Small intestine (tissue), 7 donors: ENCODE measurements around the gene FUT1. TPM values are rescaled to one million over a fixed set of nuclear protein-coding genes. Genes with fewer than 3 reads are reported as not detected.
A peak's percentile ranks its signal among the peaks of the same experiment; 100 is the strongest.
"Not testable (repeated sequence)": the region's sequence is repeated elsewhere in the genome, so short reads cannot be mapped to it uniquely, and the experiment has no call there.

Experiments
- DNase-seq, 2 donors: peaks; one replicate each; pipeline versions ENCODE4 v3.0.0 to v3.0.0-alpha.2; 2013
- FAIRE-seq: peaks from 2 replicates; lab custom pipeline; 2012; peaks lifted over from hg19 to GRCh38; lab: Jason Lieb, UNC
- H3K27ac ChIP-seq, 3 donors: one replicate each; pipeline ENCODE4 v1.5.1; 2013; ENCODE audit warnings: low read length in 2 of 3, mild to moderate bottlenecking in 2 of 3, control low read depth in 1 of 3, inconsistent platforms in 1 of 3, low read depth in 1 of 3, moderate library complexity in 1 of 3
- H3K27me3 ChIP-seq, 3 donors: one replicate each; pipeline ENCODE4 v1.6.1; 2013; ENCODE audit warnings: low read length in 3 of 3, inconsistent platforms in 1 of 3; ENCODE audit not compliant: control insufficient read depth in 3 of 3, insufficient read depth in 3 of 3
- H3K36me3 ChIP-seq, 3 donors: one replicate each; pipeline ENCODE4 v1.6.1; 2013; ENCODE audit warnings: low read length in 3 of 3, inconsistent platforms in 1 of 3, low read depth in 1 of 3, mild to moderate bottlenecking in 1 of 3, moderate library complexity in 1 of 3; ENCODE audit not compliant: control insufficient read depth in 3 of 3, insufficient read depth in 2 of 3
- H3K4me1 ChIP-seq, 3 donors: one replicate each; pipeline ENCODE4 v1.6.1; 2013; ENCODE audit warnings: low read length in 2 of 3, inconsistent platforms in 1 of 3, low read depth in 1 of 3, mild to moderate bottlenecking in 1 of 3, moderate library complexity in 1 of 3; ENCODE audit not compliant: control insufficient read depth in 3 of 3, insufficient read depth in 2 of 3
- H3K4me3 ChIP-seq, 3 donors: one replicate each; pipeline ENCODE4 v1.5.1; 2013; ENCODE audit warnings: low read length in 3 of 3, control low read depth in 1 of 3, inconsistent platforms in 1 of 3, low read depth in 1 of 3, mild to moderate bottlenecking in 1 of 3, moderate library complexity in 1 of 3
- H3K9me3 ChIP-seq, 2 donors: one replicate each; pipeline ENCODE4 v1.6.1; 2013; ENCODE audit warnings: low read depth in 1 of 2, low read length in 1 of 2; ENCODE audit not compliant: control insufficient read depth in 2 of 2, insufficient read depth in 1 of 2
- WGBS, 3 donors: extraction: QIAGEN DNeasy Blood & Tissue Kit; methylation state at CpG; one replicate each; pipeline ENCODE4 v1.1.7; 2013; 5-methylcytosine and 5-hydroxymethylcytosine counted together
- polyA plus RNA-seq, 4 donors: library from polyadenylated mRNA; stranded (reverse) in 3 of 4; unstranded in 1 of 4; fragments of 200-250 nt in 3 of 4; fragments of 120-200 nt in 1 of 4; gene quantifications; one replicate each; pipeline versions ENCODE4 v1.2.1 to v1.2.3, GENCODE V29; 2013
- donor health status: healthy with polysubstance abuse.
- donor health status: control.
- donor health status: control.
- donor health status: Bipolar disorder and iron deficiency.
- donor health status: healthy.

FUT1 gene
- polyA plus RNA-seq, 4 donors, result 0.22 to 7.8 (median 1.1) TPM

DNA sequence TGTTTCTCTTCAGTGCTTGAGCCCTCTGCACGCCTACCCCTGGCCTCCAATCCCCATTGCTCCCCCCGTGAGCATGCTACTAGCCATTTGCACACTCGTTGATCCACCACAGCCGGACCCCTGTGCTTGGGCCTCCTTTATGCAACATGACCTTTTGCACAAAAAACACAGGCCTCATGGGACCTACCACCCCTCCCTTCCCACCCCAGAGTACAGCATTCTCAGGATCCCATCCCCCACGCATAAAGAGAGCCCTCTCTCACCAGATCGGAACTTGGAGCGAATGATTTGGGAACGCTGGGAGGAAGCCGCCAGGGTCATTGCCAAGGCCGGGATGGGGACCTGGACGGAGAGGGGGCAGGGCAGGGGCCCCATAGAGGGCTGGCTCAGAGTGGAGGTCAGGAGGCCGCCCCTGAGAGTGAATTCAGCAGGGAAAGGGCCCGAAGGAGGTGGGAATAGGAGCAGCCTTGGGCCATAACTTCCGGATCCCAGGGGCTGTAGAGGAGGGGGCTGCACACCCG, 33.7 kb downstream of the FUT1 start:
- peaks cover 0 to 48% (median 8%) of the 10 kb centered on the region in 3 donors for H3K4me1 ChIP-seq
- DNase-seq (no peak), FAIRE-seq (no peak)
- no peaks in the 10 kb centered on the region for H3K27me3 ChIP-seq
- H3K27ac ChIP-seq, result peak overlapping the region in 1 of 3 donors; percentile 86
- 63 to 81% (median 76%) methylated on average over 15 of the region's 15 CpGs for WGBS, 3 donors
- H3K36me3 ChIP-seq, result peaks cover 0 to 7% (median 0%) of the 10 kb centered on the region in 3 donors
- H3K9me3 ChIP-seq, result no peaks in the 10 kb centered on the region
- peak overlapping the region in 1 of 3 donors; percentile 56 for H3K4me3 ChIP-seq

DNA sequence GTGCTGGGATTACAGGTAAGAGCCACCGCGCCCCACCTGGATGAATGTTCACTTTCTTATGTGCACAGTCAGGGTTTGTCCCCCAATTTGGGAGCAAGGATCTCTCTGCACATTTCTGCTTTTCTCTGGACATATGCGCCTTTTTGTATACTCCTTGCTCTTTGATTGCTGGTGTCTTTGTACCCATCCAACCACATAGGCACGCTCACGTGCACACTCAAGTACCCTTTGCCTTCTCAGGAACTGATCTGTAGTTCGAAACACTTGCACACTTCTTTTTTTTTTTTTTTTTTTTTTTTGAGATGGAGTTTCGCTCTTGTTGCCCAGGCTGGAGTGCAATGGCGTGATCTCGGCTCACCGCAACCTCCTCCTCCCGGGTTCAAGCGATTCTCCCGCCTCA, 34.3 kb downstream of the FUT1 start:
- not testable (repeated sequence) for H3K4me3 ChIP-seq, FAIRE-seq, H3K27ac ChIP-seq, H3K36me3 ChIP-seq, H3K9me3 ChIP-seq, H3K27me3 ChIP-seq, DNase-seq
- H3K4me1 ChIP-seq, result peaks cover 0 to 55% (median 12%) of the 10 kb centered on the region in 3 donors
- WGBS, 3 donors, result 90 to 95% (median 93%) methylated on average over 12 to 13 of the region's 13 CpGs

DNA sequence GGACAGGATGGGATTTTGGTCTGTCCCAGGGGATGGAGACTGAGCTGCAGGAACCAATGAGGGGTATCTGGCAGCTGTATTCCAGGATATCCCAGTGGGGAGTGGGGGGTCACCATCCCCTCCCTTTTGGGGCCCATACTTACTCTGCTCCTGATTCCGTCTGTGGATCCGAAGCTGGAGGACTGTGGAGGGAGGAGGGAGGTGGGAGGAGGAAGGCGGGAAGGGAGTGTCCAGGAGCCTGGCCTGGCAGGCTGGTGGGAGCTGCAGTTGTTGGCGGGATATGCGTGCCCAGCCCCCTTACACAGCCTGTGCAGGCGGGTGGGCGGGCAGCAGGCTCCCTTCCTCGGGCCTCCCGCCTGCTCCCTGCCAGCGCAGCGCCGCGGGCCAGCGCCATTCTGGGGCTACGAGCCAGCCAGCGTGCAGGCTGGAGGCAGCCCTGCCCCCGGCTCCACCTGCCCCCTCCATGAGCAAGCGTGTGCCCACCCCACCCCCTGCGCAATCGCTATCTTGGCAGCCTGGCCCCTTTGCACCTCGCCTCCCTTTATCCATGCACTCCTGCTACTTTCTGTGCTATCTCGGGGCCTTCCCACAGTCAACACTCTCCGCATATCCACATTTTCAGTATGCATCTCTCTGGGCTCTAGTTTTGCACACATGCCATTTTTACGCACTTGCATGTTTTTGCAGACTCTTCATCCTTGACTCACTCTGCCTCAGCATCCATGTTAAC, 35.7 kb downstream of the FUT1 start:
- 11 to 24% (median 19%) methylated on average over 12 to 24 of the region's 24 CpGs for WGBS, 3 donors
- FAIRE-seq (no peak), DNase-seq (peak; percentile 37 to 69)
- peak overlapping the region in 2 of 3 donors; percentile 33 to 97 for H3K27ac ChIP-seq
- no peaks in the 10 kb centered on the region for H3K27me3 ChIP-seq
- H3K4me1 ChIP-seq, result peaks cover 0 to 61% (median 16%) of the 10 kb centered on the region in 3 donors
- H3K9me3 ChIP-seq, result no peaks in the 10 kb centered on the region
- H3K36me3 ChIP-seq, result peaks cover 0 to 10% (median 0%) of the 10 kb centered on the region in 3 donors
- H3K4me3 ChIP-seq, result peak overlapping the region in 1 of 3 donors; percentile 27

- Histone ChIP-seq H3K4me1 (peaks cover 0 to 61% (median 16%) of the 10 kb centered on the region in 3 donors), H3K27me3 (no peaks in the 10 kb centered on the region), H3K27ac (peak overlapping the region; percentile 81 to 97 (median 86)), H3K4me3 (peak overlapping the region in 2 of 3 donors; percentile 72 to 89), H3K9me3 (peaks cover 0 to 5% of the 10 kb centered on the region in 2 donors), H3K36me3 (peaks cover 0 to 14% (median 0%) of the 10 kb centered on the region in 3 donors)
- FAIRE-seq, result no peak
- peak; percentile 53 to 70 for DNase-seq
- WGBS, 3 donors, result 13 to 41% (median 35%) methylated on average over 17 to 19 of the region's 19 CpGs
Measured at GRCh38 chr19:48715681-48716171, 36.7 kb downstream of the FUT1 start.

- WGBS, 3 donors, result 15 to 41% (median 23%) methylated on average over 26 of the region's 26 CpGs
- FAIRE-seq, result no peak
- Histone ChIP-seq H3K36me3 (peaks cover 0 to 16% (median 0%) of the 10 kb centered on the region in 3 donors), H3K27ac (peak overlapping the region; percentile 81 to 97 (median 86)), H3K4me3 (peak overlapping the region; percentile 31 to 89 (median 72)), H3K9me3 (peaks cover 0 to 5% of the 10 kb centered on the region in 2 donors), H3K4me1 (peaks cover 0 to 56% (median 16%) of the 10 kb centered on the region in 3 donors), H3K27me3 (no peaks in the 10 kb centered on the region)
- peak; percentile 88 to 90 for DNase-seq
Measured at GRCh38 chr19:48714759-48715675, 37.4 kb downstream of the FUT1 start.

GRCh38 chr19:48713864-48714755, 38.3 kb downstream of the FUT1 start:
- FAIRE-seq, result no peak
- Histone ChIP-seq H3K27ac (peak overlapping the region; percentile 81 to 97 (median 86)), H3K27me3 (no peaks in the 10 kb centered on the region)

DNA sequence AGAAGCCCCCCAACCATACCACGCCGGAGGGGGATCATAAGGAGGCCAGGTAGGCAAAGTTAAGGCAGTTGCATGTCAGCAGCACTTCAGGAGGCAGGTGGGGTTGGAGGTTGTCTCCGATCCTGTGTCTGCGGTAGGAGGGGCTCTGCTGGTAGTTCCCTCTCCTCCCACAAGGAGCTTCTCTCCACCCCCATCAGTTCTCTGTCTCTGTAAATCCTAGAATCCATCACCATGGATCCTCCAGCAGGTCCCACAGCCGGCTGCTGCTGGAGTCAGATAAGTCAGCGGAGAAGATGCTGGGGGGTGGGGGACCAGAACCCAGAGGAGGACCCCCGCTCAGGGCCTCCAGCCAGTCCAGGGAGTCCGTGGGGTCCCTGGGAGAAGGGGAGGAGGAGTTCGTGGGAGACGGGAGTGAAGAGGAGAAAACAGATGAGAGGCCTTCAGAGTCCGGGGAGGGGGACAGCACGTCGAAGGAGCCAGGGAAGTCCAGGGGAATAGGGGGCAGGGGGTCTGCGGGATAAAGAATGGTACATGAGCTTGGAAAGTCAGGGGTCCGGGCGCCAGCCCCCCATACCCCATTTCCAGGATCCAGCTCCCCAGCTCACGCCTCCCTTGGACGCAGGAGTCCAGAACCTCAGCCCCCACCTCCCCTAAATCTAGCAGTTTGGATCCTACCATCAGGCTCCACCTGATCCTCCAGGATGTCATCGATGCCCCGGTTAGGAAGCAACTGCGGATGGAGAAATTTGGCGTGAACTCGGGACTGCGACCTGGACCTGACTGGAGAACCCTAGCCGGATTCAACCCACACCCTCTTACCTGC, 39.2 kb downstream of the FUT1 start:
- 12 to 18% (median 13%) methylated on average over 23 to 25 of the region's 25 CpGs for WGBS, 3 donors
- no peak for FAIRE-seq
- no peaks in the 10 kb centered on the region for H3K27me3 ChIP-seq
- H3K4me1 ChIP-seq, result peaks cover 0 to 40% (median 16%) of the 10 kb centered on the region in 3 donors
- H3K27ac ChIP-seq, result peak overlapping the region in 2 of 3 donors; percentile 80 to 86
- H3K9me3 ChIP-seq, result peaks cover 0 to 8% of the 10 kb centered on the region in 2 donors
- peaks cover 0 to 17% (median 0%) of the 10 kb centered on the region in 3 donors for H3K36me3 ChIP-seq
- peak overlapping the region; percentile 60 to 81 (median 60) for H3K4me3 ChIP-seq
- peak in 1 of 2 donors; percentile 44 for DNase-seq

More at GRCh38 chr19:48713864-48714755, 38.3 kb downstream of the FUT1 start:
- WGBS, 3 donors, result 0 to 1% (median 0%) methylated on average over 62 to 67 of the region's 67 CpGs
- peak; percentile 100 for DNase-seq
- peaks cover 0 to 17% (median 0%) of the 10 kb centered on the region in 3 donors for H3K36me3 ChIP-seq
- peaks cover 0 to 47% (median 16%) of the 10 kb centered on the region in 3 donors for H3K4me1 ChIP-seq
- peaks cover 0 to 5% of the 10 kb centered on the region in 2 donors for H3K9me3 ChIP-seq
- peak overlapping the region; percentile 60 to 89 (median 72) for H3K4me3 ChIP-seq
